Calu3 (cell line): Measurements from ENCODE around the gene ARL3. TPM values are rescaled to one million over a fixed set of nuclear protein-coding genes. Genes with fewer than 3 reads are reported as not detected.
A peak's percentile ranks its signal among the peaks of the same experiment; 100 is the strongest.

ENCODE experiments used
- BruUV-seq: library from RNA; stranded (reverse); fragments of 400-500 nt; replicated peaks from 2 replicates; lab custom pipeline; 2021; lab: Mats Ljungman, UMichigan
- CTCF ChIA-PET: fragments of 300-600 bp; sonication (Branson Sonifier 250); formaldehyde crosslinking; loops from one replicate; lab custom pipeline; 2022; ENCODE audit warnings: antibody characterized with exemption; lab: Charles Lee
- DNase-seq: peaks from one replicate; pipeline ENCODE4 v3.0.0; 2022
- H3K27ac Mint-ChIP-seq: one replicate; pipeline ENCODE4 v1.8.0; 2022; ENCODE audit warnings: mixed read lengths; ENCODE audit not compliant: unreplicated experiment
- H3K27me3 Mint-ChIP-seq: one replicate; pipeline ENCODE4 v1.8.0; 2022; ENCODE audit warnings: mixed read lengths; ENCODE audit not compliant: unreplicated experiment
- H3K36me3 Mint-ChIP-seq: one replicate; pipeline ENCODE4 v1.8.0; 2022; ENCODE audit warnings: mild to moderate bottlenecking, moderate library complexity, mixed read lengths; ENCODE audit not compliant: insufficient read depth, unreplicated experiment
- H3K4me1 Mint-ChIP-seq: one replicate; pipeline ENCODE4 v1.8.0; 2022; ENCODE audit warnings: mild to moderate bottlenecking, low read depth, mixed read lengths; ENCODE audit not compliant: unreplicated experiment
- H3K4me3 Mint-ChIP-seq: one replicate; pipeline ENCODE4 v1.8.0; 2022; ENCODE audit warnings: mild to moderate bottlenecking, low read depth, moderate library complexity, mixed read lengths; ENCODE audit not compliant: unreplicated experiment
- H3K9me3 Mint-ChIP-seq: one replicate; pipeline ENCODE4 v1.8.0; 2022; ENCODE audit warnings: low read depth, mixed read lengths; ENCODE audit not compliant: unreplicated experiment
- CTCF ChIP-seq: fragments of 200-600 bp; IDR thresholded peaks from one replicate; pipeline ENCODE4 v1.8.0; 2022; ENCODE audit warnings: antibody characterized with exemption; ENCODE audit not compliant: unreplicated experiment
- intact Hi-C: fragments of 100-400 bp; cut with micrococcal nuclease; formaldehyde crosslinking; loops from one replicate; pipeline ENCODE4 v1.10.0; 2022; ENCODE audit not compliant: unreplicated experiment
- total RNA-seq: library from RNA; stranded (reverse); gene quantifications from 2 replicates; pipeline ENCODE4 v1.2.3, GENCODE V29; 2022

ARL3 gene
- total RNA-seq, 1 experiment from 2014 or later: 5.6 TPM

- BruUV-seq: TSS peak; percentile 50
Measured at GRCh38 chr10:102645388-102645740, 68.8 kb downstream of the ARL3 start.

GRCh38 chr10:102644646-102645387, 69.4 kb downstream of the ARL3 start:
- Mint-ChIP-seq H3K27me3 (no peaks in the 10 kb centered on the region), H3K27ac (peak overlapping the region; percentile 96), H3K4me1 (peaks cover 29% of the 10 kb centered on the region), H3K4me3 (peak overlapping the region; percentile 90), H3K36me3 (peaks cover 49% of the 10 kb centered on the region), H3K9me3 (no peaks in the 10 kb centered on the region)
- no TSS peak for BruUV-seq
- intact Hi-C loops: loop anchor here (10.0 kb wide), 1 partner anchor 140 kb away; the partner anchor contains the start of genes ACTR1A and SUFU
- DNase-seq: peak; percentile 84
- TF ChIP-seq CTCF: peak; percentile 49
- CTCF ChIA-PET: interaction anchor here (0.6 to 0.8 kb wide), 5 partner anchors 18 to 334 kb away, joined by 3 to 4 read pairs (median 3); partner anchors contain the start of gene ACTR1A

More at GRCh38 chr10:102645388-102645740, 68.8 kb downstream of the ARL3 start:
- no peak for TF ChIP-seq CTCF
- Mint-ChIP-seq H3K4me1 (peaks cover 29% of the 10 kb centered on the region), H3K36me3 (peaks cover 49% of the 10 kb centered on the region), H3K27ac (peak overlapping the region; percentile 96), H3K9me3 (no peaks in the 10 kb centered on the region), H3K27me3 (no peaks in the 10 kb centered on the region), H3K4me3 (peak overlapping the region; percentile 90)
- intact Hi-C loops: loop anchor here (10.0 kb wide), 1 partner anchor 141 kb away; the partner anchor contains the start of genes ACTR1A and SUFU
- DNase-seq: peak; percentile 48
- CTCF ChIA-PET: interaction anchor here (0.6 to 1.6 kb wide), 6 partner anchors 16 to 335 kb away, joined by 3 to 7 read pairs (median 4); partner anchors contain the start of gene ACTR1A

- Mint-ChIP-seq H3K27ac (peak within 1 kb of the TSS; percentile 96), H3K4me1 (peaks cover 28% of the 10 kb centered on the region), H3K4me3 (peak within 1 kb of the TSS; percentile 90), H3K27me3 (no peaks in the 10 kb centered on the region), H3K9me3 (no peaks in the 10 kb centered on the region), H3K36me3 (peaks cover 49% of the 10 kb centered on the region)
- TF ChIP-seq CTCF: no peak
- intact Hi-C loops: loop anchor here (10.0 kb wide), 1 partner anchor 139 kb away; the partner anchor contains the start of genes ACTR1A and SUFU
- peak; percentile 45 for DNase-seq
- CTCF ChIA-PET: interaction anchor here (0.7 kb wide), 1 partner anchor 59 kb away, joined by 3 read pairs; no protein-coding TSS in a partner anchor
- no TSS peak for BruUV-seq
Measured at GRCh38 chr10:102644066-102644645, 70.0 kb downstream of the ARL3 start, which contains the start of gene TRIM8. TRIM8 (plus strand) TSS chr10:102644479; CDS start chr10:102644618, 139 bp downstream.

GRCh38 chr10:102643336-102644065, 70.7 kb downstream of the ARL3 start:
- intact Hi-C loops: loop anchor here (2.0 to 10.0 kb wide), 2 partner anchors 39 to 139 kb away; partner anchors contain the start of genes ACTR1A and SUFU
- peak; percentile 43 for DNase-seq
- Mint-ChIP-seq H3K4me1 (peaks cover 21% of the 10 kb centered on the region), H3K27ac (peak overlapping the region; percentile 85), H3K27me3 (no peaks in the 10 kb centered on the region), H3K4me3 (peak overlapping the region; percentile 90), H3K9me3 (no peaks in the 10 kb centered on the region), H3K36me3 (peaks cover 49% of the 10 kb centered on the region)
- no TSS peak for BruUV-seq
- CTCF ChIA-PET: no interaction called here
- no peak for TF ChIP-seq CTCF
